Measurements from ENCODE around the gene SERPING1.

- no peak for TF ChIP-seq CTCF (IDR thresholded peaks at IDR 0.05)
- TF ChIP-seq POLR2AphosphoS5 (IDR thresholded peaks at IDR 0.05) = no peak
- no peak for TF ChIP-seq POLR2A (IDR thresholded peaks at IDR 0.05)
Measured at GRCh38 chr11:57584341-57584740, 13.1 kb upstream of the SERPING1 start.

All from breast epithelium (tissue), 3 donors.